K562 (cell line): ENCODE measurements around the gene HS3ST3B1. TPM values are rescaled to one million over a fixed set of nuclear protein-coding genes. Genes with fewer than 3 reads are reported as not detected.

Experiments
- DLX4 ChIP-seq: fragments of 250-450 bp; sonication (Bioruptor Pico); IDR thresholded peaks from 2 replicates; pipeline ENCODE4 v1.6.1; 2021; ENCODE audit warnings: mild to moderate bottlenecking
- JUNB ChIP-seq: fragments of 450-650 bp; formaldehyde crosslinking; conservative IDR thresholded peaks from 2 replicates; pipeline ENCODE4 v1.4.0; 2020; ENCODE audit warnings: mild to moderate bottlenecking
- MECOM ChIP-seq: fragments of 250-450 bp; sonication (Bioruptor Pico); IDR thresholded peaks from 2 replicates; pipeline ENCODE4 v1.8.0; 2022; ENCODE audit warnings: inconsistent platforms
- NR2C2 ChIP-seq, 2 experiments: fragments of 200-800 bp in 1 of 2; sonication (Bioruptor generic) in 1 of 2; sonication (generic) in 1 of 2; formaldehyde crosslinking in 1 of 2; IDR thresholded peaks; 2 replicates each; pipeline versions ENCODE4 v1.6.1 to v1.8.0; 2016 to 2022; ENCODE audit warnings: mild to moderate bottlenecking in 1 of 2, missing compliant biosample characterization in 1 of 2, missing genetic modification characterization in 1 of 2, missing genetic modification reagents in 1 of 2
- POLR3A ChIP-seq: IDR thresholded peaks from 2 replicates; pipeline ENCODE4 v1.6.1; 2011; ENCODE audit warnings: borderline replicate concordance, mild to moderate bottlenecking, moderate library complexity; ENCODE audit not compliant: insufficient read length, insufficient read depth; ENCODE audit errors: extremely low read depth
- RUNX1 ChIP-seq: sonication (generic); IDR thresholded peaks from 2 replicates; pipeline ENCODE4 v1.6.1; 2016; ENCODE audit warnings: antibody characterized with exemption, low read depth
- SIN3B ChIP-seq: fragments of 450-650 bp; IDR thresholded peaks from 2 replicates; pipeline ENCODE4 v1.6.1; 2017; ENCODE audit warnings: low read depth, mild to moderate bottlenecking, moderate library complexity
- THRB ChIP-seq: fragments of 450-650 bp; formaldehyde crosslinking; conservative IDR thresholded peaks from 2 replicates; pipeline ENCODE4 v1.4.0; 2022; ENCODE audit warnings: mild to moderate bottlenecking, missing genetic modification characterization
- ZBTB7A ChIP-seq: IDR thresholded peaks from 2 replicates; pipeline ENCODE4 v1.6.1; 2011; ENCODE audit warnings: low read depth, mild to moderate bottlenecking, low read length, moderate library complexity, borderline replicate concordance; ENCODE audit not compliant: control insufficient read depth
- ZKSCAN8 ChIP-seq: fragments of 200-800 bp; sonication (Bioruptor generic); IDR thresholded peaks from 2 replicates; pipeline ENCODE4 v1.6.1; 2016; ENCODE audit warnings: missing genetic modification characterization, missing compliant biosample characterization
- ZNF12 ChIP-seq: sonication (generic); formaldehyde crosslinking; IDR thresholded peaks from 2 replicates; pipeline ENCODE4 v1.4.0; 2020; ENCODE audit warnings: mild to moderate bottlenecking, missing genetic modification reagents
- polyA plus RNA-seq, 8 experiments: library from polyadenylated mRNA; depleted of rRNA in 4 of 8; stranded (reverse) in 5 of 8; unstranded in 3 of 8; fragments of >200 nt; fragmentation: Nextera tagmentation in 2 of 8; fragmentation: Illumina TruSeq in 1 of 8; extraction: Ambion mirVana in 2 of 8; extraction: Trizol in 1 of 8; gene quantifications; 2 replicates each; pipeline versions ENCODE4 v1.2.1 to v1.2.3, GENCODE V29; 2011 to 2014; ENCODE audit warnings: inconsistent platforms in 1 of 8, missing spikeins in 1 of 8
- total RNA-seq, 7 experiments: library from RNA; depleted of rRNA in 6 of 7; stranded (reverse); fragments of >200 nt in 6 of 7; fragmentation: Illumina TruSeq in 2 of 7; extraction: Trizol in 2 of 7; gene quantifications; 2 replicates each; pipeline versions ENCODE4 v1.2.1 to v1.2.3, GENCODE V29; 2011 to 2021; ENCODE audit warnings: low replicate concordance in 1 of 7
- TF ChIP-seq, protein P1 (sequence below): fragments of 450-650 bp; IDR thresholded peaks from 2 replicates; pipeline ENCODE4 v1.6.1; 2016; ENCODE audit warnings: antibody characterized with exemption
- TF ChIP-seq, protein P2 (sequence below): sonication (generic); formaldehyde crosslinking; IDR thresholded peaks from 2 replicates; pipeline ENCODE4 v1.8.1; 2023; ENCODE audit warnings: mild to moderate bottlenecking, missing genetic modification reagents

Gene HS3ST3B1
- total and polyA plus RNA-seq, 9 of the 15 experiments (the other 6 are each of a cell fraction or from before 2014, with no cell fraction given): 1.9 to 12.9 (median 3.7) TPM

DNA sequence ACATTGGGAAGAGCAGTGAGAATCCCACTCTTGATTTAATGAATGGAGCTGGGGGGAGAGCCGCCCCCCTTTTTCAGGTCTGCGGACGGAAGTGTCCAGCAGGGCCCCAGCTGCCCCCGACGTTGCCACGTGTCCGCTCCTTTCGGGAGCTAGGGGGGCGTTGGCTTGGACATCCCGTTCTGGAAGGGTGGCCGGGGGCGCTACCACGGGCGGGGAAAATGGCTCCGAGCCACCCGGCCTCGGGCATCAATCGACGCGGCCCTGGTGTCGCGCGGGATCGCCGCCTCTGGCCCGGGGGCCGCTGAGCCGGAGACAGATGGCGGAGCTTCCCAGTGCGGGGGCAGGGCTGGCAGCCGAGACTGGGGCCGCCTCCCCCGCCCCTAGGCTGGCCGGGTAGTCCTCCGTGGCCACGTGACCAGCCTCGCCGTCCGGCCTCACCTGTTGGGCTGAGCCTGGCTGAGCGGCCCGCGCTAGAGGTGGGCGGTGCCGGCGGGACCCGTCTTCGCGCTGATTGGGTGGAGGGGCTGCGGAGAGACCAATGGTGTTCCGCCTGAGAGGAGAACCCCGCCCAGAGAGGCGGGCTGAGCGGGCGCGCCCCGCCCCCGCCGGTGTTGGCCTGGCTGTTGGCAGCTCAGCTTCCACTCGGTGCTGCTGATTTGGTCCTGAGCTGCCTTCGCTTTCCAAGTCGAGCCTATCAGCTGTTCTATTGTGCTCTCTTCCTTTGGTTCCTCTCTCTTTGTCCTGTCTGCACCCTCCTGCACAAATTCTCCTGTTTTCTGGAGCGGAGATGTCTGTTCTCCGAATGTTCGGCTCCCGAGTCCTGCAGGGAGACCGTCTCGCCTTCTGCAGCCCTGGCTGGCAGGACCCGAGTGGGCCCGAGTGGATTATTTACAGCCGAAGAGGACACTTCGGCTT lies 8.3 kb downstream of the HS3ST3B1 start (continued):
- TF ChIP-seq SIN3B (no peak), POLR3A (no peak), ZBTB7A (no peak), THRB (no peak), RUNX1 (no peak), DLX4 (CRISPR knock-in tag) (no peak), ZKSCAN8 (CRISPR knock-in tag) (no peak), ZNF12 (no peak), NR2C2 (CRISPR knock-in tag; IDR thresholded peaks at IDR 0.05) (no peak), NR2C2 (tag; IDR thresholded peaks at IDR 0.05) (no peak), MECOM (CRISPR knock-in tag) (no peak), JUNB (CRISPR knock-in tag) (no peak)
- TF ChIP-seq, protein P1, sequence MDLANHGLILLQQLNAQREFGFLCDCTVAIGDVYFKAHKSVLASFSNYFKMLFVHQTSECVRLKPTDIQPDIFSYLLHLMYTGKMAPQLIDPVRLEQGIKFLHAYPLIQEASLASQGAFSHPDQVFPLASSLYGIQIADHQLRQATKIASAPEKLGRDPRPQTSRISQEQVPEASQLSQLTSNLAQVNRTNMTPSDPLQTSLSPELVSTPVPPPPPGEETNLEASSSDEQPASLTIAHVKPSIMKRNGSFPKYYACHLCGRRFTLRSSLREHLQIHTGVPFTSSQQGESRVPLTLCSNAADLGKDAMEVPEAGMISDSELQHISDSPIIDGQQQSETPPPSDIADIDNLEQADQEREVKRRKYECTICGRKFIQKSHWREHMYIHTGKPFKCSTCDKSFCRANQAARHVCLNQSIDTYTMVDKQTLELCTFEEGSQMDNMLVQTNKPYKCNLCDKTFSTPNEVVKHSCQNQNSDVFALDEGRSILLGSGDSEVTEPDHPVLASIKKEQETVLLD: no peak
- TF ChIP-seq, protein P2, sequence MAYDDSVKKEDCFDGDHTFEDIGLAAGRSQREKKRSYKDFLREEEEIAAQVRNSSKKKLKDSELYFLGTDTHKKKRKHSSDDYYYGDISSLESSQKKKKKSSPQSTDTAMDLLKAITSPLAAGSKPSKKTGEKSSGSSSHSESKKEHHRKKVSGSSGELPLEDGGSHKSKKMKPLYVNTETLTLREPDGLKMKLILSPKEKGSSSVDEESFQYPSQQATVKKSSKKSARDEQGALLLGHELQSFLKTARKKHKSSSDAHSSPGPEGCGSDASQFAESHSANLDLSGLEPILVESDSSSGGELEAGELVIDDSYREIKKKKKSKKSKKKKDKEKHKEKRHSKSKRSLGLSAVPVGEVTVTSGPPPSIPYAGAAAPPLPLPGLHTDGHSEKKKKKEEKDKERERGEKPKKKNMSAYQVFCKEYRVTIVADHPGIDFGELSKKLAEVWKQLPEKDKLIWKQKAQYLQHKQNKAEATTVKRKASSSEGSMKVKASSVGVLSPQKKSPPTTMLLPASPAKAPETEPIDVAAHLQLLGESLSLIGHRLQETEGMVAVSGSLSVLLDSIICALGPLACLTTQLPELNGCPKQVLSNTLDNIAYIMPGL (CRISPR knock-in tag): no peak
